ENCODE data around the gene ZNF343.

ZNF343 gene

GRCh38 chr20:2469991-2470422 is 38.7 kb downstream of the ZNF343 start:
- DNase-seq (ENCODE audit: low read depth), result no peak

DNA sequence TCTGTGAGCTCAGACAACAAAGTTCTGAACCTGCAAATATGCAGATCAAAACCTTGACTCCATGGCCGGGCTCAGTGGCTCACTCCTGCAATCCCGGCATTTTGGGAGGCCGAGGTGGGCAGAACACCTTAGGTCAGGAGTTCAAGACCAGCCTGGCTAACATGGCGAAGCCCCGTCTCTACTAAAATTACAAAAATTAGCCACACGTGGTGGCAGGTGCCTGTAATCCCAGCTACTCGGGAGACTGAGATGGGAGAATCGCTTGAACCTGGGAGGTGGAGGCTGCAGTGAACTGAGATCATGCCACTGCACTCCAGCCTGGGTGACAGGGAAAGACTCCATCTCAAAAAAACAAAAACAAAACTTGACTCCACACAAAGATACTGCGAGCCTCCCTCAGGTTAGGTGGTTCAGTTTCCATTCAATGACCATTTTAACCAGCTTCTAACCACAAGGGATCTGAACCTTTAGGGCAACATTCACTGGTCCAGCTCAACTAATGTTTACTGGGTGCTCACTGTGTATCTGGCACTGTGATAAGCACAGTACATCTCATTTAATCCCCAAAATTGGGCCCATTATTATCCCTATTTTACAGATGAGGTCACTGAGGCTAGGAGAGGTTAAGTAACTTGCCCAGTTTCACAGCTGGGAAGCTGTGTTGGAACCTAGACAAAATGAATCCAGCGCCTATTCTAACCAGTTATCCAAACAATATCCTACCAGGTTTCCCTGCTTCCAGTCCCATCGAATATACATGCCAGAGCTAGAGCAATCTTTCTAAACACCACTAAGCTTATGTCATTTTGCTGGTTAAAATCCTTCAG is 39.9 kb downstream of the ZNF343 start:
- no peak for DNase-seq (ENCODE audit: low read depth)
- H3K4me3 ChIP-seq (ENCODE audit: low read depth, low read length), result peak overlapping the region; percentile 92
- TF ChIP-seq CTCF (IDR thresholded peaks at IDR 0.05; ENCODE audit: control insufficient read depth, extremely low read depth, insufficient read depth), result no peak

More at GRCh38 chr20:2469991-2470422, 38.7 kb downstream of the ZNF343 start:
- no peak for TF ChIP-seq CTCF (IDR thresholded peaks at IDR 0.05; ENCODE audit: control insufficient read depth, extremely low read depth, insufficient read depth)
- H3K4me3 ChIP-seq (ENCODE audit: low read depth, low read length), result peak overlapping the region; percentile 92

- no peak for TF ChIP-seq CTCF (IDR thresholded peaks at IDR 0.05; ENCODE audit: control insufficient read depth, extremely low read depth, insufficient read depth)
- H3K4me3 ChIP-seq (ENCODE audit: low read depth, low read length), result no peak overlapping the region
- DNase-seq (ENCODE audit: low read depth), result no peak
Observed at GRCh38 chr20:2467412-2467811, 41.3 kb downstream of the ZNF343 start.

GRCh38 chr20:2465100-2465499 is 43.6 kb downstream of the ZNF343 start:
- no peak for DNase-seq (ENCODE audit: low read depth)
- no peak for TF ChIP-seq CTCF (IDR thresholded peaks at IDR 0.05; ENCODE audit: control insufficient read depth, extremely low read depth, insufficient read depth)

DNA sequence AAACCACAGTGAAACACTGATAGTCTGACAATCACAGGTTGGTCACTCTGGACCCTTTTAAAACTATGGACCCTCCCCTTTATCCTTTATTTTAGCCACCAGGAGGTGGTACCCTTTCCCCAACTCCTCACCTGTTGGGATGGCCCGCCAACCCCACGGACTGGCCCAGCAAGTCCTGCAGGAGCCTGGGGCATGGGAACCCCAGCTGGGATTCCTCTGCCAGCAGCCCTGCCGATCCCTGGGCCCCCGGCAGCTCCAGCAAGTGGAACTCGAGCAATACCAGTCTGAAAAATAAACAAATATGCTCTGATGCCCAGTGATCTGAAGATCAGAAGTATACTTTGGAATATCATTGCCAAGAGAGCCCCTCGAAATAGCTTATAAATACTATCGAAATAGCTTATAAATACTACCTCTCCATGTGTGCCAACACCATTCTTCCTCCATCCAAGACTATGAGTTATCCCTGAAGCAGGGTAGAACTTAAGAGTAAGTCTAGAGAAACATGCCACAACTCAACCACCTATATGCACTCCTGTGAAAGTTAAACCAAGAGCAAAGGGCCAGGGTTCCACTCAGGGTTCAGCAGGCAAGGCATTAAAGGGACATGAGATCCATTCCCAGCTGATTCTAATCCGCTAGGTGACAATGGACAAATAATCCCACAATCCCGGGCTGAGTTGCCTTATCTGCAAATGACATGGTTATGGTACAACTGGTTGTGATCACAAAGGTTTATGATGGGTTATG is 44.9 kb downstream of the ZNF343 start:
- TF ChIP-seq CTCF (IDR thresholded peaks at IDR 0.05; ENCODE audit: control insufficient read depth, extremely low read depth, insufficient read depth), result no peak
- H3K4me3 ChIP-seq (ENCODE audit: low read depth, low read length), result no peak overlapping the region
- no peak for DNase-seq (ENCODE audit: low read depth)

More at GRCh38 chr20:2465100-2465499, 43.6 kb downstream of the ZNF343 start:
- no peak overlapping the region for H3K4me3 ChIP-seq (ENCODE audit: low read depth, low read length)

DNA sequence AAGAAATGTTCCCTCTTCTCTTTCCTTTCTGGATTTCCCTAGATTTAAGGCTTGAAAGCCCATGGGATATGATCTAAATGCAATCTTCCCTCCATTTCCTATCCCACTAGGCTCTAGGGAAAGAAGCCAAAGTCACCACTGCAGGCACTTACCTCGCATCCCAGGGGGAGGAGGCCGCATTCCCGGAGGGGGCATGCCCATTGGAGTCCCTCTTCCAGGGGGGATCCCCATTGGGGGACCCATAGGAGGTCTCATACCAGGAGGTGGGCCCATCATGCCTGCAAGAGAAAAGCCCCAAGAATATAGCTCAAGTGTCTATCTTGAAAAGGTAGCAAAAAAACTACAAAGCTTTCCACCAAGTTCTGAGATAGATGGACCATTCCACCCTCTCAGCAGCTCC is 46.2 kb downstream of the ZNF343 start:
- DNase-seq (ENCODE audit: low read depth), result no peak
- no peak for TF ChIP-seq CTCF (IDR thresholded peaks at IDR 0.05; ENCODE audit: control insufficient read depth, extremely low read depth, insufficient read depth)
- no peak overlapping the region for H3K4me3 ChIP-seq (ENCODE audit: low read depth, low read length)

All from LNCaP clone FGC (cell line).